ENCODE results near the gene XIRP1.
"Not testable (repeated sequence)": the region's sequence is repeated elsewhere in the genome, so short reads cannot be mapped to it uniquely, and the experiment has no call there.

XIRP1 gene

DNA sequence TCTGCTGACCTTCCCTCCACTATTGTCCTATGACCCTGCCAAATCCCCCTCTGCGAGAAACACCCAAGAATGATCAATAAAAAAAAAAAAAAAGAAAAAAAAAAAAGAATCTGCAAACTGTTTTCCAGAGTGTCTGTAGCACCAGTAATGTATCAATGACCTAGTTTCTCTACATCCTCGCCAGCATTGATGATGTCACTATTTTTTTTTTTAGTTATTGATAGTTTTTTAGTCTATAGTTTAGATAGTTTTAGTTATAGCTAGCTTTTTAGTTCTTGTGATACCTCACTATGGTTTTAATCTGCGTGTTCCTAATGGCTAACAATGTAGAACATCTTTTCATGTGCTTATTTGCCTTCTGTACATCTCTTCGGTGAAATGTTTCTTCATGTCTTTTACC lies 36.1 kb upstream of the XIRP1 start:
- no peak for DNase-seq (ENCODE audit: low read depth, low spot score)
- in situ Hi-C loops (cut with HindIII; ENCODE audit: low sequenced_read_pairs): no loop called here
- TF ChIP-seq, protein P1, sequence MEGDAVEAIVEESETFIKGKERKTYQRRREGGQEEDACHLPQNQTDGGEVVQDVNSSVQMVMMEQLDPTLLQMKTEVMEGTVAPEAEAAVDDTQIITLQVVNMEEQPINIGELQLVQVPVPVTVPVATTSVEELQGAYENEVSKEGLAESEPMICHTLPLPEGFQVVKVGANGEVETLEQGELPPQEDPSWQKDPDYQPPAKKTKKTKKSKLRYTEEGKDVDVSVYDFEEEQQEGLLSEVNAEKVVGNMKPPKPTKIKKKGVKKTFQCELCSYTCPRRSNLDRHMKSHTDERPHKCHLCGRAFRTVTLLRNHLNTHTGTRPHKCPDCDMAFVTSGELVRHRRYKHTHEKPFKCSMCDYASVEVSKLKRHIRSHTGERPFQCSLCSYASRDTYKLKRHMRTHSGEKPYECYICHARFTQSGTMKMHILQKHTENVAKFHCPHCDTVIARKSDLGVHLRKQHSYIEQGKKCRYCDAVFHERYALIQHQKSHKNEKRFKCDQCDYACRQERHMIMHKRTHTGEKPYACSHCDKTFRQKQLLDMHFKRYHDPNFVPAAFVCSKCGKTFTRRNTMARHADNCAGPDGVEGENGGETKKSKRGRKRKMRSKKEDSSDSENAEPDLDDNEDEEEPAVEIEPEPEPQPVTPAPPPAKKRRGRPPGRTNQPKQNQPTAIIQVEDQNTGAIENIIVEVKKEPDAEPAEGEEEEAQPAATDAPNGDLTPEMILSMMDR (IDR thresholded peaks at IDR 0.05; ENCODE audit: low read depth, low read length): no peak
- H3K4me3 ChIP-seq (ENCODE audit: low read depth, low read length): no peak overlapping the region

DNA sequence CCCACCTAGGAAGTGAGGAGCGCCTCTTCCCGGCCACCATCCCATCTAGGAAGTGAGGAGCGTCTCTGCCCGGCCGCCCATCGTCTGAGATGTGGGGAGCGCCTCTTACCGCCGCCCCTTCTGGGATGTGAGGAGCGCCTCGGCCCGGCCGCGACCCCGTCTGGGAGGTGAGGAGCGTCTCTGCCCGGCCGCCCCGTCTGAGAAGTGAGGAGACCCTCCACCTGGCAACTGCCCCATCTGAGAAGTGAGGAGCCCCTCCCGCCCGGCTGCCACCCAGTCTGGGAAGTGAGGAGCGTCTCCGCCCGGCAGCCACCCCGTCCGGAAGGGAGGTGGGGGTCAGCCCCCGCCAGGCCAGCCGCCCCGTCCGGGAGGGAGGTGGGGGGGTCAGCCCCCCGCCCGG lies 35.2 kb upstream of the XIRP1 start:
- H3K4me3 ChIP-seq (ENCODE audit: low read depth, low read length); DNase-seq (ENCODE audit: low read depth, low spot score); in situ Hi-C loops (cut with HindIII; ENCODE audit: low sequenced_read_pairs): not testable (repeated sequence)

DNA sequence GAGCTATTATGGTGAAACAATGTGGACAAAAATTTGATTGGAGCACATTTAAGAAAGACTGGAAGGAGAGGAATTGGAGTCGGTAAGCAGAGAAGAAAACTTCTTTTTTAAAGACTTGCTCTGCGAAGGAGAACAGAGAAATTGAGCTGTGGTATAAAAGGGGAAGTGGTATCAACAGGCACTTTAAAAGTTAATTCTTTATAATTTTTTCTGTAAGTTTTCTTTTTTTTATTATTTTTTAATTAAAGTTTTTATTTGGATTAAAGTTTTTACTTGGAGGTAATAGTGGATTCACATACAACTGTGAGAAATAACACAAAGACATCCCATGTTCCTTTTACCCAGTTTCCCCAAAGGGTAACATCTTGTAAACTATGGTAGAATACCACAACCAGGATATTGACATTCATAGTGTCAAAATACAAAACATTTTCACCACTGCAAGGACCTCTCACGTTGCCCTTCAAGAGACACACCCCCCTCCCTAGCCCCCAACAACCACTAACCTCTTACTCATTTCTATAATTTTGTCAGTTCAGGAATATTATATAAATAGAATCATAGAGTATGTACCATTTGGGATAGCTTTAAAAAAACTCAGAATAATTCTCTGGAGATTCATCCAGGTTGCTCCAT lies 33.8 kb upstream of the XIRP1 start:
- TF ChIP-seq, protein P1 (IDR thresholded peaks at IDR 0.05; ENCODE audit: low read depth, low read length): no peak
- no peak overlapping the region for H3K4me3 ChIP-seq (ENCODE audit: low read depth, low read length)
- in situ Hi-C loops (cut with HindIII; ENCODE audit: low sequenced_read_pairs): no loop called here
- DNase-seq (ENCODE audit: low read depth, low spot score): no peak

DNA sequence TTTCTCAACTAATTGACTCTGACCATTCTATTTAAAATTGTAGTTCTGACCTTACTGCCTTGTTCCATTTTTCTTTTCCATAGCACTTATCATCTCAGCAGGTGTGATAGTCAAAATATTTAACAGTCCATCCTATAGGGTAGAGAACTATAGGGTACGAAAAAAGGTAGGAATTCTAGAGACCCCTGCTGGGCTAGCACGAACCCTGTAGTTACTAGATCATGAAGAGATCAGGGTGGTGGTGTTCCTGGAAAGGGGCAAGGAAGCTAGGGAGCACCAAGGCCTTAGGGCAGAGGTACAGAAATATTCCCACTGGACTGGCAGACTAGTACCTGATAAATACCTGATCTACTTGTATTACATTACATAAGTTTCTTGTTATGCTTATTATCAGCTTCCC lies 31.9 kb upstream of the XIRP1 start:
- DNase-seq (ENCODE audit: low read depth, low spot score): no peak
- in situ Hi-C loops (cut with HindIII; ENCODE audit: low sequenced_read_pairs): no loop called here
- TF ChIP-seq, protein P1 (IDR thresholded peaks at IDR 0.05; ENCODE audit: low read depth, low read length): no peak
- no peak overlapping the region for H3K4me3 ChIP-seq (ENCODE audit: low read depth, low read length)

DNA sequence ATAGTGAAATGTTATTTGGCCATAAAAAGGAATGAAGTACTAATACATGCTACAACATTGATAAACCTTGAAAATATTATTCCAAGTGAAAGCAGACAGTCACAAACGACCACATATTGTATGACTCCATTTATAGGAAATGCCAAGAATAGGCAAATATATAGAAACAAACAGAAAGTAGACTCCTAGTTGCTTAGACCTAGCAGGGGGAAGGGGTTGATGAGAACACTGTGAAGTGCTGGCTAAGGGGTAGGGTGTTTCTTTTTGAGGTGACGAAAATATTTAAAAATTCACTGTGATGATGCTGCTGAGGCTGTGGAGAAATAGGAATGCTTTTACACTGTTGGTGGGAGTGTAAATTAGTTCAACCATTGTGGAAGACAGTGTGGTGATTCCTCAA lies 30.5 kb upstream of the XIRP1 start:
- in situ Hi-C loops (cut with HindIII; ENCODE audit: low sequenced_read_pairs): no loop called here
- H3K4me3 ChIP-seq (ENCODE audit: low read depth, low read length): no peak overlapping the region
- DNase-seq (ENCODE audit: low read depth, low spot score): no peak
- TF ChIP-seq, protein P1 (IDR thresholded peaks at IDR 0.05; ENCODE audit: low read depth, low read length): no peak

DNA sequence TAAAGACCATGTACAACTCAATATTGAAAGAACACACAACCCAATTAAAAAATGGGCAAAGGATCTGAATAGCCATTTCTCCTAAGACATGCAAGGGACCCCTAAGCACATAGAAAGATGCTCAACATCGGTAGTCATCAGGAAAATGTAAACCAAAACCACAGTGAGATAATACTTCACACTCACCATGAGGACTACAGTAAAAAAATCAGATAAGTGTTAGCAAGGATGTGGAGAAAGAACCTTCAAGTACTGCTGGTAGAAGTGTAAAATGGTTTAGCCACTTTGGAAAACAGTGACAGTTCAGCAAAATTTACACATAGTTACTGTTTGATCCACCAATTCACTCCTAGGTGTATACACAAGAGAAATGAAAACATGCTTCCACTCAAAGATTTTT lies 30.1 kb upstream of the XIRP1 start:
- H3K4me3 ChIP-seq (ENCODE audit: low read depth, low read length): no peak overlapping the region
- in situ Hi-C loops (cut with HindIII; ENCODE audit: low sequenced_read_pairs): no loop called here
- DNase-seq (ENCODE audit: low read depth, low spot score): no peak
- TF ChIP-seq, protein P1 (IDR thresholded peaks at IDR 0.05; ENCODE audit: low read depth, low read length): no peak

DNA sequence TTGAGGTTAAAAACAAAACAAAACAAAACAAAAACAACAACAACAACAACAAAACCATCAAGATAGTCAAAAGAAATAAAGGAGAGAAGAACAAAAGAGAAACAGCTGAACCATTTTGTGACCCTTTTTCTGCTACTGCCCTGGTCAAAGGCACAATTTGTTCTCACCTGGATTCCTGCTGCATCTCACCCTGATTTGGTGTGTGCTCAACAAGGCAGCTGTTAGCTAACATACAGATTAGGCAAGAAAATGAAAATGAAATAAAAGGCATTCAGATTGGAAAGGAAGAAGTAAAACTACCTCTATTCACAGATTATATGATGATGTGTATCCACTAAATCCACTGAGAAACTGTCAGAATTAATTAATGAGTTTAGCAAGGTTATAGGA lies 28.7 kb upstream of the XIRP1 start:
- in situ Hi-C loops (cut with HindIII; ENCODE audit: low sequenced_read_pairs): no loop called here
- TF ChIP-seq, protein P1 (IDR thresholded peaks at IDR 0.05; ENCODE audit: low read depth, low read length): no peak
- H3K4me3 ChIP-seq (ENCODE audit: low read depth, low read length): no peak overlapping the region
- no peak for DNase-seq (ENCODE audit: low read depth, low spot score)
